Loucy (cell line): ENCODE data around the gene ME3.

ENCODE experiments used
- H2AFZ ChIP-seq: fragments of 200-600 bp; sonication (generic); 2 replicates; pipeline ENCODE4 v1.6.0; 2016; ENCODE audit warnings: antibody characterized with exemption, mild to moderate bottlenecking, low read length, moderate library complexity
- H3F3A ChIP-seq: fragments of 200-600 bp; 2 replicates; pipeline ENCODE4 v1.6.0; 2016; ENCODE audit warnings: antibody characterized with exemption, low read depth, mild to moderate bottlenecking
- H3K27me3 ChIP-seq: fragments of 200-600 bp; sonication (generic); 2 replicates; pipeline ENCODE4 v1.6.1; 2014; ENCODE audit warnings: low read length, mild to moderate bottlenecking; ENCODE audit not compliant: insufficient read depth, poor library complexity, severe bottlenecking
- H3K36me3 ChIP-seq: fragments of 200-600 bp; sonication (generic); 2 replicates; pipeline ENCODE4 v1.6.1; 2016; ENCODE audit warnings: low read length; ENCODE audit not compliant: insufficient read depth
- H3K4me1 ChIP-seq: fragments of 200-600 bp; sonication (generic); 2 replicates; pipeline ENCODE4 v1.5.1; 2014; ENCODE audit warnings: low read length, mild to moderate bottlenecking; ENCODE audit not compliant: insufficient read depth, poor library complexity, severe bottlenecking
- H3K4me2 ChIP-seq: fragments of 200-600 bp; sonication (generic); 2 replicates; pipeline ENCODE4 v1.6.0; 2014; ENCODE audit warnings: antibody characterized with exemption, low read length, low read depth, mild to moderate bottlenecking; ENCODE audit not compliant: poor library complexity, severe bottlenecking
- H3K4me3 ChIP-seq: fragments of 200-600 bp; sonication (generic); 2 replicates; pipeline ENCODE4 v1.5.1; 2014; ENCODE audit warnings: low read length, mild to moderate bottlenecking, mixed read lengths; ENCODE audit not compliant: poor library complexity, severe bottlenecking
- H3K79me2 ChIP-seq: fragments of 200-600 bp; sonication (generic); 2 replicates; pipeline ENCODE4 v1.6.1; 2014; ENCODE audit warnings: low read length; ENCODE audit not compliant: insufficient read depth
- H3K9ac ChIP-seq: fragments of 200-600 bp; sonication (generic); 2 replicates; pipeline ENCODE4 v1.6.0; 2014; ENCODE audit warnings: mild to moderate bottlenecking, low read depth, low read length, moderate library complexity; ENCODE audit not compliant: poor library complexity, severe bottlenecking
- H3K9me2 ChIP-seq: fragments of 200-600 bp; sonication (generic); replicated peaks from 2 replicates; pipeline ENCODE4 v1.6.1; 2016; ENCODE audit warnings: low read depth, low read length, mixed read lengths
- H3K9me3 ChIP-seq: fragments of 200-600 bp; sonication (generic); 2 replicates; pipeline ENCODE4 v1.6.1; 2014; ENCODE audit warnings: mild to moderate bottlenecking, antibody characterized with exemption, low read length, low read depth; ENCODE audit not compliant: insufficient read depth
- H4K20me1 ChIP-seq: fragments of 200-600 bp; sonication (generic); 2 replicates; pipeline ENCODE4 v1.6.0; 2014; ENCODE audit warnings: antibody characterized with exemption, low read length, mild to moderate bottlenecking; ENCODE audit not compliant: insufficient read depth, poor library complexity, severe bottlenecking
- EZH2phosphoT487 ChIP-seq: fragments of 200-600 bp; IDR thresholded peaks from 2 replicates; pipeline ENCODE4 v1.6.1; 2018; ENCODE audit warnings: antibody characterized with exemption, mild to moderate bottlenecking, moderate library complexity, borderline replicate concordance
- TF ChIP-seq, protein P1 (sequence below): fragments of 200-600 bp; sonication (generic); conservative IDR thresholded peaks from 2 replicates; pipeline ENCODE4 v1.5.1; 2014; ENCODE audit warnings: mild to moderate bottlenecking, antibody characterized with exemption, low read length

The ME3 gene

DNA sequence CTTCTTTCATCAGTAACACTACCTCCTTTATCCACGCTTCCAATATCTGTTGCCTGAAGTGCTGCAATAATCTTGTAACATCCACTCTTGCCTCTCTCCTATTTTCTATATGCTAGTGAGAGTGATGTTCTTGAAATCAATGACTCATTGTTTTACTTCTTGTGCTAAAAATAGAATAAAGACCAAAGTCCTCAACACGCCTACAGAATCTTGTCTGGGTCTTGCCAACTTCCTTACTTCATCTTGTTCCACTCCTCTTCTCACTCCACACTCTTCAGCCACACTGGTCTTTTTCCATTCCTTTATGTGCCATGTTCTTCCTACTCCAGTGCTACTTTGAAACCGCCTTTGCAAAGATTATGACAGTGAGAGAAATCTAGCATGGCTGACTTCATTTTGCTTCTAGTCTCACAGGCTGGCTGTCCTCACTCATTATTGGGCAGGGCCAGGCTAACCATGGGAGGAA, 161.3 kb downstream of the ME3 start:
- H3K4me2 ChIP-seq = no peak overlapping the region
- H3K27me3 ChIP-seq = no peaks in the 10 kb centered on the region

DNA sequence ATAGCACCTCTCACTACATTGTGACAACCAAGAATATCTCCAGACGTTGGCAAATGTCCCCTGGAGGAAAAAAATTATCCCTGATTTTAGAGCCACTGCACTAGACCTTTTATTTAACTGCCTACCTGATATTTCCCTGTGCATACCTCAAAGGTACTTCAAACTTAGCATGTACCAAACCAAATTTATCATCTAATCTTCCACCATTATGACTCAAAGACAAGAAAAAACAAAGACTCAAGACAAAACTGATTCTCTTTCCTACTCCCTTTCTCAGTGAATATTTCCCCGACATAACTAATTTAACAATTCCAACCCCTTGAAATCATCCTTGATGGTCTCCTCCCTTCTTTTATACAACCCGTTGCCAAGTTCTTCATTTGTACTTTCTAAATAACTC, 161.7 kb downstream of the ME3 start:
- no peak overlapping the region for H3K4me3 ChIP-seq
- no peaks in the 10 kb centered on the region for H3K9me2 ChIP-seq
- no peaks in the 10 kb centered on the region for H3K27me3 ChIP-seq
- H3K9me3 ChIP-seq = peaks cover 3% of the 10 kb centered on the region; the same call in 1 of the 2 replicates
- no peaks in the 10 kb centered on the region for H3F3A ChIP-seq
- no peaks in the 10 kb centered on the region for H3K36me3 ChIP-seq
- H4K20me1 ChIP-seq = no peaks in the 10 kb centered on the region
- H3K4me1 ChIP-seq = peaks cover 20% of the 10 kb centered on the region
- no peak overlapping the region for H3K4me2 ChIP-seq
- no peak overlapping the region for H2AFZ ChIP-seq
- no peaks in the 10 kb centered on the region for H3K79me2 ChIP-seq
- no peak overlapping the region for H3K9ac ChIP-seq
- TF ChIP-seq, protein P1, sequence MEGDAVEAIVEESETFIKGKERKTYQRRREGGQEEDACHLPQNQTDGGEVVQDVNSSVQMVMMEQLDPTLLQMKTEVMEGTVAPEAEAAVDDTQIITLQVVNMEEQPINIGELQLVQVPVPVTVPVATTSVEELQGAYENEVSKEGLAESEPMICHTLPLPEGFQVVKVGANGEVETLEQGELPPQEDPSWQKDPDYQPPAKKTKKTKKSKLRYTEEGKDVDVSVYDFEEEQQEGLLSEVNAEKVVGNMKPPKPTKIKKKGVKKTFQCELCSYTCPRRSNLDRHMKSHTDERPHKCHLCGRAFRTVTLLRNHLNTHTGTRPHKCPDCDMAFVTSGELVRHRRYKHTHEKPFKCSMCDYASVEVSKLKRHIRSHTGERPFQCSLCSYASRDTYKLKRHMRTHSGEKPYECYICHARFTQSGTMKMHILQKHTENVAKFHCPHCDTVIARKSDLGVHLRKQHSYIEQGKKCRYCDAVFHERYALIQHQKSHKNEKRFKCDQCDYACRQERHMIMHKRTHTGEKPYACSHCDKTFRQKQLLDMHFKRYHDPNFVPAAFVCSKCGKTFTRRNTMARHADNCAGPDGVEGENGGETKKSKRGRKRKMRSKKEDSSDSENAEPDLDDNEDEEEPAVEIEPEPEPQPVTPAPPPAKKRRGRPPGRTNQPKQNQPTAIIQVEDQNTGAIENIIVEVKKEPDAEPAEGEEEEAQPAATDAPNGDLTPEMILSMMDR = no peak
- no peak for TF ChIP-seq EZH2phosphoT487

More for the DNA sequence above, 161.3 kb downstream of the ME3 start:
- Histone ChIP-seq H3K4me1 (peaks cover 20% of the 10 kb centered on the region), H3K79me2 (no peaks in the 10 kb centered on the region), H3K36me3 (no peaks in the 10 kb centered on the region), H3K9me2 (no peaks in the 10 kb centered on the region), H3F3A (no peaks in the 10 kb centered on the region), H2AFZ (no peak overlapping the region), H3K9me3 (peaks cover 3% of the 10 kb centered on the region; the same call in 1 of the 2 replicates), H3K9ac (no peak overlapping the region), H4K20me1 (no peaks in the 10 kb centered on the region), H3K4me3 (no peak overlapping the region)
- TF ChIP-seq, protein P1 = no peak
- no peak for TF ChIP-seq EZH2phosphoT487

GRCh38 chr11:86510097-86510496, 162.3 kb downstream of the ME3 start:
- Histone ChIP-seq H3K9me2 (no peaks in the 10 kb centered on the region), H3K4me3 (no peak overlapping the region), H2AFZ (no peak overlapping the region), H3K4me2 (no peak overlapping the region), H3K36me3 (no peaks in the 10 kb centered on the region), H3K4me1 (peaks cover 20% of the 10 kb centered on the region), H3K27me3 (no peaks in the 10 kb centered on the region), H3F3A (no peaks in the 10 kb centered on the region), H4K20me1 (no peaks in the 10 kb centered on the region), H3K9ac (no peak overlapping the region), H3K79me2 (no peaks in the 10 kb centered on the region), H3K9me3 (peaks cover 3% of the 10 kb centered on the region; the same call in 1 of the 2 replicates)
- TF ChIP-seq, protein P1 = no peak
- no peak for TF ChIP-seq EZH2phosphoT487
